Measurements from ENCODE around the gene AP3B1.

DNA sequence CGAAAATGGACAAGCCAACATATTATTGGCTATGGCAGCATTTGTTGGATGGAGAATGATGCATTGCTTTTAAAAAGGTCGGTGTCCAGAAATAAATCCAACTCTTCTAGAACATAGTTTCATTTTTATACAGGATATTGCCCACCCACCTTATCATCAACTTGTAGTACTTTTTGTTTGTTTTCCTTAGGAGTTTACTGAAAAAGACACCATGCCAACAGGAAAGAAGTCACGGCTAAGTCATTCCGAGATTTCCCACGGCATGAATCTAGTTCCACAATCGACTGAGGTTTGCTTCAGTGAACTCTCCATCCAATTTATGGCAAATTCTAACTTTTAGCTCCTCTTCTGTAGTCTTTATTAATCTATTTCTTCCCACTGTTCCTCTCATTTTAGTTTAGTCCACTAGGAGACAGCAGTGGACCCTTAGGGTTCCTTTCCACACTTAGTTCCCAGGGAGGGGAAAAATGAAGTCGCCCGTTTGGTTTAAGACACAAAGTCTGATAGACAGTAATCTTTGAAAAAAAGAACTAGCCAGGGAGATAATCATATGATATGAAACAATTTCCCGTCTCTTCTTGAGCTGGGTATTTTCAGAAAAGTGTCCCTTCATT lies 237.5 kb downstream of the AP3B1 start:
- TF ChIP-seq, protein P1, sequence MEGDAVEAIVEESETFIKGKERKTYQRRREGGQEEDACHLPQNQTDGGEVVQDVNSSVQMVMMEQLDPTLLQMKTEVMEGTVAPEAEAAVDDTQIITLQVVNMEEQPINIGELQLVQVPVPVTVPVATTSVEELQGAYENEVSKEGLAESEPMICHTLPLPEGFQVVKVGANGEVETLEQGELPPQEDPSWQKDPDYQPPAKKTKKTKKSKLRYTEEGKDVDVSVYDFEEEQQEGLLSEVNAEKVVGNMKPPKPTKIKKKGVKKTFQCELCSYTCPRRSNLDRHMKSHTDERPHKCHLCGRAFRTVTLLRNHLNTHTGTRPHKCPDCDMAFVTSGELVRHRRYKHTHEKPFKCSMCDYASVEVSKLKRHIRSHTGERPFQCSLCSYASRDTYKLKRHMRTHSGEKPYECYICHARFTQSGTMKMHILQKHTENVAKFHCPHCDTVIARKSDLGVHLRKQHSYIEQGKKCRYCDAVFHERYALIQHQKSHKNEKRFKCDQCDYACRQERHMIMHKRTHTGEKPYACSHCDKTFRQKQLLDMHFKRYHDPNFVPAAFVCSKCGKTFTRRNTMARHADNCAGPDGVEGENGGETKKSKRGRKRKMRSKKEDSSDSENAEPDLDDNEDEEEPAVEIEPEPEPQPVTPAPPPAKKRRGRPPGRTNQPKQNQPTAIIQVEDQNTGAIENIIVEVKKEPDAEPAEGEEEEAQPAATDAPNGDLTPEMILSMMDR (IDR thresholded peaks at IDR 0.05), result no peak
- no peak for TF ChIP-seq POLR2AphosphoS5 (IDR thresholded peaks at IDR 0.05)
